Measurements from ENCODE around the gene OXT. TPM values are rescaled to one million over a fixed set of nuclear protein-coding genes. Genes with fewer than 3 reads are reported as not detected.

OXT gene
- total and polyA plus RNA-seq, 2 of the 13 experiments (the other 11 are each of a cell fraction or from before 2014, with no cell fraction given) = not detected

DNA sequence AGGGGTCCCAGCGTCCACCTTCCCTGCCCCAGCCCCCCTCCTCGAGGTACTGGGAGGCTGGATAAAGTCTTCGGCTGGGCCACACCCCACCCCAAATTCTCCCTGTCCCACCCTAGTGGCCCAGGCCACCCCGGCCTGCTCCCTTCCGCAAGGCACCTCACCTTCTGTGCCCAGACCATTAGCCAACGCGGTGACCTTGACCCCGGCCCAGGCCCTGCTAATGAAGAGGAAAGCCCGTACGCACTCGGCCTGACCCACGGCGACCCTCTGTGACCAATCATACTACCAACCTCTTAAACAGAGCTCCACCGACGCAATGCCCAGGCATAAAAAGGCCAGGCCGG is 182 bp upstream of the OXT start:
- H3K9ac ChIP-seq (ENCODE audit: insufficient read depth, low read depth, low read length) = no peak overlapping the region
- ATAC-seq (no peak), FAIRE-seq (no peak), DNase-seq (ENCODE audit: low spot score) (no peak)
- peaks cover 71% of the 10 kb centered on the region for H3K4me1 ChIP-seq (ENCODE audit: insufficient read depth, low read length)
- H3K9me3 ChIP-seq (ENCODE audit: low read length) = no peaks in the 10 kb centered on the region
- H3K4me2 ChIP-seq (ENCODE audit: low read depth, low read length) = no peak overlapping the region
- intact Hi-C loops (cut with micrococcal nuclease; ENCODE audit: unreplicated experiment) (no loop called here), in situ Hi-C loops (cut with HindIII; ENCODE audit: extremely low pct_ligation_motif_present, low pct_unique_long_range_greater_than_20kb) (no loop called here)
- H3K4me3 ChIP-seq (replicated peaks in 1 of 3; ENCODE audit: insufficient read depth in 1 of 3, low read depth in 2 of 3, low read length in 3 of 3) = peak overlapping the region in 1 of 3 experiments; percentile 32; a peak in 1 of 6 replicates
- CTCF ChIA-PET (ENCODE audit: low intra/inter-chr PET ratio, low total read pairs) = no interaction called here
- H3K36me3 ChIP-seq (replicated peaks in 1 of 2; ENCODE audit: control insufficient read depth in 1 of 2, insufficient read depth in 2 of 2, low read length in 2 of 2) = no peaks in the 10 kb centered on the region
- H2AFZ ChIP-seq (ENCODE audit: low read length) = no peak overlapping the region
- H3K79me2 ChIP-seq (ENCODE audit: insufficient read depth, low read length) = no peaks in the 10 kb centered on the region
- no peak overlapping the region for H3K27ac ChIP-seq (ENCODE audit: extremely low read length, insufficient read depth, low read length)
- H3K27me3 ChIP-seq (ENCODE audit: control insufficient read depth in 1 of 2, insufficient read depth in 2 of 2, low read length in 2 of 2) = peaks cover 4 to 12% of the 10 kb centered on the region in 2 experiments; a peak in 2 of 5 replicates
- WGBS (ENCODE audit: low lambda C conversion rate) = 32% methylated on average over 16 of the region's 16 CpGs
- no peaks in the 10 kb centered on the region for H4K20me1 ChIP-seq (ENCODE audit: insufficient read depth, low read length)
- POLR2A ChIA-PET = no interaction called here
- BruUV-seq (replicated peaks) = no TSS peak
- no peak for TF ChIP-seq ZNF747 (CRISPR knock-in tag; IDR thresholded peaks at IDR 0.05; ENCODE audit: borderline replicate concordance)
- peak; percentile 81 for TF ChIP-seq NR2F6 (IDR thresholded peaks at IDR 0.05)
- TF ChIP-seq NR2F6 (CRISPR knock-in tag; IDR thresholded peaks at IDR 0.05) = peak; percentile 86
- TF ChIP-seq RARA (CRISPR knock-in tag; IDR thresholded peaks at IDR 0.05) = peak; percentile 52; the same call in 1 of the 2 replicates
- no peak for TF ChIP-seq ZFP62 (CRISPR knock-in tag; IDR thresholded peaks at IDR 0.05)
- TF ChIP-seq, protein P1, sequence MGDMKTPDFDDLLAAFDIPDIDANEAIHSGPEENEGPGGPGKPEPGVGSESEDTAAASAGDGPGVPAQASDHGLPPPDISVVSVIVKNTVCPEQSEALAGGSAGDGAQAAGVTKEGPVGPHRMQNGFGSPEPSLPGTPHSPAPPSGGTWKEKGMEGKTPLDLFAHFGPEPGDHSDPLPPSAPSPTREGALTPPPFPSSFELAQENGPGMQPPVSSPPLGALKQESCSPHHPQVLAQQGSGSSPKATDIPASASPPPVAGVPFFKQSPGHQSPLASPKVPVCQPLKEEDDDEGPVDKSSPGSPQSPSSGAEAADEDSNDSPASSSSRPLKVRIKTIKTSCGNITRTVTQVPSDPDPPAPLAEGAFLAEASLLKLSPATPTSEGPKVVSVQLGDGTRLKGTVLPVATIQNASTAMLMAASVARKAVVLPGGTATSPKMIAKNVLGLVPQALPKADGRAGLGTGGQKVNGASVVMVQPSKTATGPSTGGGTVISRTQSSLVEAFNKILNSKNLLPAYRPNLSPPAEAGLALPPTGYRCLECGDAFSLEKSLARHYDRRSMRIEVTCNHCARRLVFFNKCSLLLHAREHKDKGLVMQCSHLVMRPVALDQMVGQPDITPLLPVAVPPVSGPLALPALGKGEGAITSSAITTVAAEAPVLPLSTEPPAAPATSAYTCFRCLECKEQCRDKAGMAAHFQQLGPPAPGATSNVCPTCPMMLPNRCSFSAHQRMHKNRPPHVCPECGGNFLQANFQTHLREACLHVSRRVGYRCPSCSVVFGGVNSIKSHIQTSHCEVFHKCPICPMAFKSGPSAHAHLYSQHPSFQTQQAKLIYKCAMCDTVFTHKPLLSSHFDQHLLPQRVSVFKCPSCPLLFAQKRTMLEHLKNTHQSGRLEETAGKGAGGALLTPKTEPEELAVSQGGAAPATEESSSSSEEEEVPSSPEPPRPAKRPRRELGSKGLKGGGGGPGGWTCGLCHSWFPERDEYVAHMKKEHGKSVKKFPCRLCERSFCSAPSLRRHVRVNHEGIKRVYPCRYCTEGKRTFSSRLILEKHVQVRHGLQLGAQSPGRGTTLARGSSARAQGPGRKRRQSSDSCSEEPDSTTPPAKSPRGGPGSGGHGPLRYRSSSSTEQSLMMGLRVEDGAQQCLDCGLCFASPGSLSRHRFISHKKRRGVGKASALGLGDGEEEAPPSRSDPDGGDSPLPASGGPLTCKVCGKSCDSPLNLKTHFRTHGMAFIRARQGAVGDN (CRISPR knock-in tag; IDR thresholded peaks at IDR 0.05) = peak; percentile 42
- peak; percentile 21 for TF ChIP-seq HNRNPLL (IDR thresholded peaks at IDR 0.05; ENCODE audit: low read depth, low read length, poor library complexity, severe bottlenecking)
- TF ChIP-seq, protein P2, sequence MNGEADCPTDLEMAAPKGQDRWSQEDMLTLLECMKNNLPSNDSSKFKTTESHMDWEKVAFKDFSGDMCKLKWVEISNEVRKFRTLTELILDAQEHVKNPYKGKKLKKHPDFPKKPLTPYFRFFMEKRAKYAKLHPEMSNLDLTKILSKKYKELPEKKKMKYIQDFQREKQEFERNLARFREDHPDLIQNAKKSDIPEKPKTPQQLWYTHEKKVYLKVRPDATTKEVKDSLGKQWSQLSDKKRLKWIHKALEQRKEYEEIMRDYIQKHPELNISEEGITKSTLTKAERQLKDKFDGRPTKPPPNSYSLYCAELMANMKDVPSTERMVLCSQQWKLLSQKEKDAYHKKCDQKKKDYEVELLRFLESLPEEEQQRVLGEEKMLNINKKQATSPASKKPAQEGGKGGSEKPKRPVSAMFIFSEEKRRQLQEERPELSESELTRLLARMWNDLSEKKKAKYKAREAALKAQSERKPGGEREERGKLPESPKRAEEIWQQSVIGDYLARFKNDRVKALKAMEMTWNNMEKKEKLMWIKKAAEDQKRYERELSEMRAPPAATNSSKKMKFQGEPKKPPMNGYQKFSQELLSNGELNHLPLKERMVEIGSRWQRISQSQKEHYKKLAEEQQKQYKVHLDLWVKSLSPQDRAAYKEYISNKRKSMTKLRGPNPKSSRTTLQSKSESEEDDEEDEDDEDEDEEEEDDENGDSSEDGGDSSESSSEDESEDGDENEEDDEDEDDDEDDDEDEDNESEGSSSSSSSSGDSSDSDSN (CRISPR knock-in tag; IDR thresholded peaks at IDR 0.05) = no peak
- TF ChIP-seq PITX1 (CRISPR knock-in tag; IDR thresholded peaks at IDR 0.05) = 0 out of 2 replicates have a peak, but pooled peaks have one; percentile 29
- TF ChIP-seq FOXK1 (CRISPR knock-in tag; IDR thresholded peaks at IDR 0.05; ENCODE audit: borderline replicate concordance, low read depth) = 0 out of 2 replicates have a peak, but pooled peaks have one; percentile 39
- no peak for TF ChIP-seq SMAD1 (CRISPR knock-in tag; IDR thresholded peaks at IDR 0.05; ENCODE audit: borderline replicate concordance, low read depth)
- TF ChIP-seq RXRB (CRISPR knock-in tag; IDR thresholded peaks at IDR 0.05; ENCODE audit: borderline replicate concordance) = 0 out of 2 replicates have a peak, but pooled peaks have one; percentile 15
- no peak for TF ChIP-seq IKZF4 (CRISPR knock-in tag; IDR thresholded peaks at IDR 0.05; ENCODE audit: borderline replicate concordance, low read depth, not compliant biosample characterization)
- no peak for TF ChIP-seq ZNF746 (CRISPR knock-in tag; IDR thresholded peaks at IDR 0.05)
- 0 out of 2 replicates have a peak, but pooled peaks have one; percentile 61 for TF ChIP-seq HNRNPL (IDR thresholded peaks at IDR 0.05; ENCODE audit: low read depth, low read length)
- TF ChIP-seq, protein P3, sequence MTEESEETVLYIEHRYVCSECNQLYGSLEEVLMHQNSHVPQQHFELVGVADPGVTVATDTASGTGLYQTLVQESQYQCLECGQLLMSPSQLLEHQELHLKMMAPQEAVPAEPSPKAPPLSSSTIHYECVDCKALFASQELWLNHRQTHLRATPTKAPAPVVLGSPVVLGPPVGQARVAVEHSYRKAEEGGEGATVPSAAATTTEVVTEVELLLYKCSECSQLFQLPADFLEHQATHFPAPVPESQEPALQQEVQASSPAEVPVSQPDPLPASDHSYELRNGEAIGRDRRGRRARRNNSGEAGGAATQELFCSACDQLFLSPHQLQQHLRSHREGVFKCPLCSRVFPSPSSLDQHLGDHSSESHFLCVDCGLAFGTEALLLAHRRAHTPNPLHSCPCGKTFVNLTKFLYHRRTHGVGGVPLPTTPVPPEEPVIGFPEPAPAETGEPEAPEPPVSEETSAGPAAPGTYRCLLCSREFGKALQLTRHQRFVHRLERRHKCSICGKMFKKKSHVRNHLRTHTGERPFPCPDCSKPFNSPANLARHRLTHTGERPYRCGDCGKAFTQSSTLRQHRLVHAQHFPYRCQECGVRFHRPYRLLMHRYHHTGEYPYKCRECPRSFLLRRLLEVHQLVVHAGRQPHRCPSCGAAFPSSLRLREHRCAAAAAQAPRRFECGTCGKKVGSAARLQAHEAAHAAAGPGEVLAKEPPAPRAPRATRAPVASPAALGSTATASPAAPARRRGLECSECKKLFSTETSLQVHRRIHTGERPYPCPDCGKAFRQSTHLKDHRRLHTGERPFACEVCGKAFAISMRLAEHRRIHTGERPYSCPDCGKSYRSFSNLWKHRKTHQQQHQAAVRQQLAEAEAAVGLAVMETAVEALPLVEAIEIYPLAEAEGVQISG (CRISPR knock-in tag; IDR thresholded peaks at IDR 0.05) = no peak
- TF ChIP-seq HNF4A (CRISPR knock-in tag; IDR thresholded peaks at IDR 0.05) = peak; percentile 51
